Mammary epithelial cell (primary cell): ENCODE data around the gene TLCD3A.

Experiments
- CTCF ChIP-seq, 2 donors: IDR thresholded peaks in 1 of 2; conservative IDR thresholded peaks in 1 of 2; 2 replicates each; pipeline ENCODE4 v1.5.1; 2011 to 2012; ENCODE audit warnings: inconsistent platforms in 2 of 2, low read length in 2 of 2, mild to moderate bottlenecking in 2 of 2, control low read depth in 1 of 2, low read depth in 1 of 2; ENCODE audit not compliant: insufficient read depth in 1 of 2; ENCODE audit errors: extremely low read depth in 1 of 2
- EZH2 ChIP-seq: IDR thresholded peaks from 2 replicates; pipeline ENCODE4 v1.6.1; 2012; ENCODE audit warnings: low read length, inconsistent platforms, borderline replicate concordance

GRCh38 chr17:721540-721937 lies 10.9 kb upstream of the TLCD3A start:
- TF ChIP-seq CTCF (conservative IDR thresholded peaks at IDR 0.05 in 1 of 2, IDR thresholded peaks at IDR 0.05 in 1 of 2; ENCODE audit: extremely low read depth in 1 of 2, insufficient read depth in 1 of 2, low read depth in 1 of 2, low read length in 2 of 2) (no peak), EZH2 (no peak)
